Measurements from ENCODE around the gene BCL2L1. TPM values are rescaled to one million over a fixed set of nuclear protein-coding genes. Genes with fewer than 3 reads are reported as not detected.

Gene BCL2L1
- total RNA-seq, 2 donors from 2014 or later = 96.2 to 103 TPM

DNA sequence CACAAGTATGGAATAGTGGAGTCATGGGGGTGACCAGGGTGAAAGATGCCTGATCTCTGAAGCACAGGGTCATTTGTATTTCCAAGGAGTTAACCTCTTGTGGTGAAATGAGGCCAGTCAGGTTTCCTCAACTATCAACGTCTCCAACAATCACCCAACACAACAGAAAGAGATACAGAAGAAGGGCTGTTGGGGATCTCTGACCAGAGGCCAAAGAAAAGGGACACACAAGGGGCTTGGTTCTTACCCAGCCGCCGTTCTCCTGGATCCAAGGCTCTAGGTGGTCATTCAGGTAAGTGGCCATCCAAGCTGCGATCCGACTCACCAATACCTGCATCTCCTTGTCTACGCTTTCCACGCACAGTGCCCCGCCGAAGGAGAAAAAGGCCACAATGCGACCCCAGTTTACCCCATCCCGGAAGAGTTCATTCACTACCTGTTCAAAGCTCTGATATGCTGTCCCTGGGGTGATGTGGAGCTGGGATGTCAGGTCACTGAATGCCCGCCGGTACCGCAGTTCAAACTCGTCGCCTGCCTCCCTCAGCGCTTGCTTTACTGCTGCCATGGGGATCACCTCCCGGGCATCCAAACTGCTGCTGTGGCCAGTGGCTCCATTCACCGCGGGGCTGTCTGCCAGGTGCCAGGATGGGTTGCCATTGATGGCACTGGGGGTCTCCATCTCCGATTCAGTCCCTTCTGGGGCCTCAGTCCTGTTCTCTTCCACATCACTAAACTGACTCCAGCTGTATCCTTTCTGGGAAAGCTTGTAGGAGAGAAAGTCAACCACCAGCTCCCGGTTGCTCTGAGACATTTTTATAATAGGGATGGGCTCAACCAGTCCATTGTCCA is 1.0 kb downstream of the BCL2L1 start:
- TF ChIP-seq, protein P1, sequence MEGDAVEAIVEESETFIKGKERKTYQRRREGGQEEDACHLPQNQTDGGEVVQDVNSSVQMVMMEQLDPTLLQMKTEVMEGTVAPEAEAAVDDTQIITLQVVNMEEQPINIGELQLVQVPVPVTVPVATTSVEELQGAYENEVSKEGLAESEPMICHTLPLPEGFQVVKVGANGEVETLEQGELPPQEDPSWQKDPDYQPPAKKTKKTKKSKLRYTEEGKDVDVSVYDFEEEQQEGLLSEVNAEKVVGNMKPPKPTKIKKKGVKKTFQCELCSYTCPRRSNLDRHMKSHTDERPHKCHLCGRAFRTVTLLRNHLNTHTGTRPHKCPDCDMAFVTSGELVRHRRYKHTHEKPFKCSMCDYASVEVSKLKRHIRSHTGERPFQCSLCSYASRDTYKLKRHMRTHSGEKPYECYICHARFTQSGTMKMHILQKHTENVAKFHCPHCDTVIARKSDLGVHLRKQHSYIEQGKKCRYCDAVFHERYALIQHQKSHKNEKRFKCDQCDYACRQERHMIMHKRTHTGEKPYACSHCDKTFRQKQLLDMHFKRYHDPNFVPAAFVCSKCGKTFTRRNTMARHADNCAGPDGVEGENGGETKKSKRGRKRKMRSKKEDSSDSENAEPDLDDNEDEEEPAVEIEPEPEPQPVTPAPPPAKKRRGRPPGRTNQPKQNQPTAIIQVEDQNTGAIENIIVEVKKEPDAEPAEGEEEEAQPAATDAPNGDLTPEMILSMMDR (IDR thresholded peaks at IDR 0.05) = no peak
- no peak for TF ChIP-seq POLR2A (IDR thresholded peaks at IDR 0.05)
- Histone ChIP-seq H3K36me3 (replicated peaks in 1 of 2; ENCODE audit: insufficient read depth in 1 of 2, low read depth in 2 of 2) (no peaks in the 10 kb centered on the region), H3K4me1 (peaks cover 56% of the 10 kb centered on the region), H3K27ac (peak overlapping the region; percentile 94 to 98 (median 96)), H3K9me3 (no peaks in the 10 kb centered on the region), H3K4me3 (peak overlapping the region; percentile 46 to 71), H3K27me3 (no peaks in the 10 kb centered on the region)
- intact Hi-C loops (cut with DNase I) = no loop called here
- DNase-seq (peak in 2 of 4 donors; percentile 39 to 41), ATAC-seq (no peak)
- 48 to 55% methylated on average over 21 to 22 of the region's 22 CpGs for WGBS, 2 donors

GRCh38 chr20:31720486-31721407 is 1.9 kb downstream of the BCL2L1 start:
- H3K4me3 ChIP-seq = peak overlapping the region; percentile 46 to 71
- peak in 3 of 4 donors; percentile 45 to 58 (median 51) for DNase-seq
- no peaks in the 10 kb centered on the region for H3K27me3 ChIP-seq
- H3K4me1 ChIP-seq = peaks cover 65% of the 10 kb centered on the region
- H3K36me3 ChIP-seq (replicated peaks in 1 of 2; ENCODE audit: insufficient read depth in 1 of 2, low read depth in 2 of 2) = no peaks in the 10 kb centered on the region
- ATAC-seq = no peak
- TF ChIP-seq, protein P1 (IDR thresholded peaks at IDR 0.05) = no peak
- no peak for TF ChIP-seq POLR2A (IDR thresholded peaks at IDR 0.05)
- intact Hi-C loops (cut with DNase I) = no loop called here
- peak overlapping the region; percentile 94 to 98 (median 96) for H3K27ac ChIP-seq
- no peaks in the 10 kb centered on the region for H3K9me3 ChIP-seq
- WGBS, 2 donors = 15 to 34% methylated on average over 5 to 7 of the region's 7 CpGs

DNA sequence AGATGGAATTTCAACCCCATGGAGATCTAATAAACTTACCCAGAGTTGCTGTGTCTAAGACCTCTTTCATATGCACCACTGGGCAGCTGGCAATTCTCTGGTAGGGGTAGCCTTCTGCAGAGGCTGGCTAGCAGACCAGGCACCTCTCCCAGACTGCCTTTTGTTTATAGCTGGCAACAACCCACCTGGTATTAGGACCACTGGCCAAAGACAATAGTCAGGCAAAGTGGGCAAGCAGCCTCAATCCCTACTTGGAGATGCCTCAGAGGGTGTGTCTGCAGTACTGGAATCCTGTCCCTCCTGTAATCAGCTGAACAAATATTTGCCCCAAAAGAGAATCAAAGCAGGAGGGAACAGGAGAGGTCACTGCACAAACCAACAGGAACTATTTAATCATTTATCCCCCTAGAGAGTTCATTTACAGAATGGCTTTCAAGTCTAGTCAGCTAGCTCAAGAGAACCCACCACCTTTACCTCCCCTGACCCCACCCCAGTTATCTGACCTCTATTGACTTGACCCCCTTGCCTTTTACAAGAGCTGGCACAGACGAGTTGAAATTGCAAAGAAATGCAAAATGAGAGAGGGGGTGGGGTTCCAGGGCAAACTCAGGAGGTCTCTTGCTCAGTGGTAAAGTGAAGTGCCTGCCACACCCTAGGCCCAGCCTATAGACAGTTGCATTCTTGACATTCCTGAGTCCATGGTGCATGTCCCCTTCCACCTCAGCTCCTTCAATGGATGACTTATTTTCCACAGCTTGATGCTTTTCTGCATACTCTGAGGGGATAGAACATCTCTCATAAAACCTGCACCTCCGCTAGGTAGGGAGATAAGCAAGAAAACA is 2.8 kb downstream of the BCL2L1 start:
- peak in 2 of 3 donors; percentile 13 to 15 for TF ChIP-seq POLR2A (IDR thresholded peaks at IDR 0.05)
- TF ChIP-seq, protein P1 (IDR thresholded peaks at IDR 0.05) = no peak
- no peaks in the 10 kb centered on the region for H3K36me3 ChIP-seq (replicated peaks in 1 of 2; ENCODE audit: insufficient read depth in 1 of 2, low read depth in 2 of 2)
- WGBS, 2 donors = 33 to 39% methylated on average over 2 of the region's 2 CpGs
- no peaks in the 10 kb centered on the region for H3K9me3 ChIP-seq
- H3K4me3 ChIP-seq = peak overlapping the region; percentile 46 to 71
- ATAC-seq = no peak
- intact Hi-C loops (cut with DNase I) = no loop called here
- no peaks in the 10 kb centered on the region for H3K27me3 ChIP-seq
- peak overlapping the region; percentile 94 to 98 (median 96) for H3K27ac ChIP-seq
- peak in 1 of 4 donors; percentile 47 for DNase-seq
- peaks cover 67% of the 10 kb centered on the region for H3K4me1 ChIP-seq

GRCh38 chr20:31718952-31719643 is 3.6 kb downstream of the BCL2L1 start:
- Histone ChIP-seq H3K9me3 (no peaks in the 10 kb centered on the region), H3K4me3 (no peak overlapping the region), H3K36me3 (replicated peaks in 1 of 2; ENCODE audit: insufficient read depth in 1 of 2, low read depth in 2 of 2) (no peaks in the 10 kb centered on the region), H3K27ac (peak overlapping the region; percentile 94 to 98 (median 96)), H3K27me3 (no peaks in the 10 kb centered on the region), H3K4me1 (peaks cover 75% of the 10 kb centered on the region)
- ATAC-seq (no peak), DNase-seq (peak in 1 of 4 donors; percentile 52)
- intact Hi-C loops (cut with DNase I) = no loop called here
- WGBS, 2 donors = 51 to 64% methylated on average over 6 of the region's 6 CpGs
- TF ChIP-seq POLR2A (IDR thresholded peaks at IDR 0.05) = peak in 2 of 3 donors; percentile 45 to 59
- TF ChIP-seq, protein P1 (IDR thresholded peaks at IDR 0.05) = no peak

All from body of pancreas (tissue), 4 donors.